Calu3 (cell line): ENCODE measurements around the gene PIGA. TPM values are rescaled to one million over a fixed set of nuclear protein-coding genes. Genes with fewer than 3 reads are reported as not detected.

Source experiments
- BruUV-seq: library from RNA; stranded (reverse); fragments of 400-500 nt; replicated peaks from 2 replicates; lab custom pipeline; 2021; lab: Mats Ljungman, UMichigan
- CTCF ChIA-PET: fragments of 300-600 bp; sonication (Branson Sonifier 250); formaldehyde crosslinking; loops from one replicate; lab custom pipeline; 2022; ENCODE audit warnings: antibody characterized with exemption; lab: Charles Lee
- DNase-seq: peaks from one replicate; pipeline ENCODE4 v3.0.0; 2022
- H3K27ac Mint-ChIP-seq: one replicate; pipeline ENCODE4 v1.8.0; 2022; ENCODE audit warnings: mixed read lengths; ENCODE audit not compliant: unreplicated experiment
- H3K27me3 Mint-ChIP-seq: one replicate; pipeline ENCODE4 v1.8.0; 2022; ENCODE audit warnings: mixed read lengths; ENCODE audit not compliant: unreplicated experiment
- H3K36me3 Mint-ChIP-seq: one replicate; pipeline ENCODE4 v1.8.0; 2022; ENCODE audit warnings: mild to moderate bottlenecking, moderate library complexity, mixed read lengths; ENCODE audit not compliant: insufficient read depth, unreplicated experiment
- H3K4me1 Mint-ChIP-seq: one replicate; pipeline ENCODE4 v1.8.0; 2022; ENCODE audit warnings: mild to moderate bottlenecking, low read depth, mixed read lengths; ENCODE audit not compliant: unreplicated experiment
- H3K4me3 Mint-ChIP-seq: one replicate; pipeline ENCODE4 v1.8.0; 2022; ENCODE audit warnings: mild to moderate bottlenecking, low read depth, moderate library complexity, mixed read lengths; ENCODE audit not compliant: unreplicated experiment
- H3K9me3 Mint-ChIP-seq: one replicate; pipeline ENCODE4 v1.8.0; 2022; ENCODE audit warnings: low read depth, mixed read lengths; ENCODE audit not compliant: unreplicated experiment
- CTCF ChIP-seq: fragments of 200-600 bp; IDR thresholded peaks from one replicate; pipeline ENCODE4 v1.8.0; 2022; ENCODE audit warnings: antibody characterized with exemption; ENCODE audit not compliant: unreplicated experiment
- intact Hi-C: fragments of 100-400 bp; cut with micrococcal nuclease; formaldehyde crosslinking; loops from one replicate; pipeline ENCODE4 v1.10.0; 2022; ENCODE audit not compliant: unreplicated experiment
- total RNA-seq: library from RNA; stranded (reverse); gene quantifications from 2 replicates; pipeline ENCODE4 v1.2.3, GENCODE V29; 2022

Gene PIGA
- total RNA-seq, 1 experiment from 2014 or later: 34.4 TPM

DNA sequence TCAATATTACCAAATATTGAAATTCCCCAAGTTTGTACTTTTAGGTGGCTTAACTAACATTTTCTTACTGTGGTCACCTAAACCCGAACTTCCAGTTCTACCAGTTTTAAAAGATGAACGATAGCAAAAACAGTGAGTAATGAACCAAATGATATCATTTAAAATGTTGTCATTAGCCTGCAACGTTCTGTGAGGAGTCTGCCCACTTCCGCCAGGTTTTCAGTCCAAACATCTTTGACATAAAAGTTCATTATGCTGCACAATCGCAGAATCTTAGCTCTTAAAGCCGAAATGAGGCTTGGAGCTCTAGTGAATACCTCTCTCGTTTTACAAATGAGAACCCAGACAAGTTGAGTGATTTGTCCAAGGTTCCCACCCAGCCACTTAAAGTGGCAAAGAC is 762 bp downstream of the PIGA start:
- peak; percentile 2 for DNase-seq
- H3K4me3 Mint-ChIP-seq: peak overlapping the region; percentile 89
- peaks cover 16% of the 10 kb centered on the region for H3K4me1 Mint-ChIP-seq
- intact Hi-C loops: no loop called here
- peaks cover 39% of the 10 kb centered on the region for H3K36me3 Mint-ChIP-seq
- CTCF ChIA-PET: no interaction called here
- no peak for TF ChIP-seq CTCF
- TSS peak; percentile 86 for BruUV-seq
- peak overlapping the region; percentile 89 for H3K27ac Mint-ChIP-seq
- no peaks in the 10 kb centered on the region for H3K9me3 Mint-ChIP-seq
- H3K27me3 Mint-ChIP-seq: no peaks in the 10 kb centered on the region

DNA sequence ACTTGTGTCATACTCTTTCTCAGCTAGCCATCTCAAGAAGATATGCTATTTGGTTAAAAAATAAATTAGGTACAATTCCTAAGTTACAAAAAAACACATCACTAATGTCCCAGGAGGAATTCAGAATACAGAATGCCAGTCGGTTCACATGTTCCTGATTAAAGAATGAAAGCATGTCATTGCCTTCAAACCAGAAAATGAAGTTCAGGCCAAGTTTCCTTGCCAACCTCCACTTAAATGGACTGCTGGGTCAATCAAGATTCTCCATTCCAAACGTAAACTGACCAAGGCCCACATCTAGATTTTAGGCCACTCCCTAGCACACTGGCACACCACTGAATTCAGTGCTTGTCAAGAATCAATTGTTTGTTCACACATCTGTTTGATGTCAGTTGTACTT is 6.5 kb downstream of the PIGA start:
- no TSS peak for BruUV-seq
- H3K4me1 Mint-ChIP-seq: peaks cover 8% of the 10 kb centered on the region
- H3K36me3 Mint-ChIP-seq: peaks cover 21% of the 10 kb centered on the region
- no peak for DNase-seq
- no peaks in the 10 kb centered on the region for H3K9me3 Mint-ChIP-seq
- no peak overlapping the region for H3K27ac Mint-ChIP-seq
- H3K27me3 Mint-ChIP-seq: no peaks in the 10 kb centered on the region
- no peak overlapping the region for H3K4me3 Mint-ChIP-seq
- intact Hi-C loops: no loop called here
- no peak for TF ChIP-seq CTCF
- CTCF ChIA-PET: no interaction called here

DNA sequence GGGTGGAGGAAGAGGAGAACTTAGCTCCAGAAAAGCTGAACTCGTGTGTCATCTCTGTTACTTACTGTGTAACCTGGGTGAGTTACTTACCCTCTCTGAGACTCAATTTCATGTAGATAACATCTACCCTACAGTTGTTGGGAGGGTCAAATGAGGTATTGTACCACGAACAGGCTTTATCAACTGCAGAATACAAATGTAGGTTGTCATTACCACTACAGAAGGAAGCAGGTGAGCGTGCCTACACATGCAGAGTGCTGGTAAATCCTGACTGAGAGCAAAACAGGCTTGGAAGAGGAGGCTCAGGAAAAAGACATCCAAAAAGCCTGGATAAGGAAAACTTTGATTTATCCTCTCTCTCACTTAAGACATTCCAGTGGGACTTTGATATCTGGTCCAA is 7.2 kb downstream of the PIGA start:
- no TSS peak for BruUV-seq
- CTCF ChIA-PET: no interaction called here
- intact Hi-C loops: no loop called here
- DNase-seq: no peak
- no peak overlapping the region for H3K27ac Mint-ChIP-seq
- H3K27me3 Mint-ChIP-seq: no peaks in the 10 kb centered on the region
- no peak for TF ChIP-seq CTCF
- H3K4me3 Mint-ChIP-seq: no peak overlapping the region
- H3K36me3 Mint-ChIP-seq: peaks cover 15% of the 10 kb centered on the region
- peaks cover 8% of the 10 kb centered on the region for H3K4me1 Mint-ChIP-seq
- H3K9me3 Mint-ChIP-seq: no peaks in the 10 kb centered on the region

- Mint-ChIP-seq H3K4me1 (no peaks in the 10 kb centered on the region), H3K4me3 (no peak overlapping the region), H3K9me3 (no peaks in the 10 kb centered on the region), H3K36me3 (peaks cover 16% of the 10 kb centered on the region), H3K27ac (no peak overlapping the region), H3K27me3 (no peaks in the 10 kb centered on the region)
- no TSS peak for BruUV-seq
- CTCF ChIA-PET: no interaction called here
- intact Hi-C loops: no loop called here
- TF ChIP-seq CTCF: no peak
- no peak for DNase-seq
Observed at GRCh38 chrX:15322472-15322871, 12.9 kb downstream of the PIGA start.
